HuH-7 (cell line): ENCODE results near the gene ARMC2.
"Not testable (repeated sequence)": the region's sequence is repeated elsewhere in the genome, so short reads cannot be mapped to it uniquely, and the experiment has no call there.

Experiments
- DNase-seq: peaks from one replicate; pipeline ENCODE4 v3.0.0; 2011; ENCODE audit warnings: low spot score

Gene ARMC2

GRCh38 chr6:108916026-108916686 is 67.9 kb downstream of the ARMC2 start:
- no peak for DNase-seq

- no peak for DNase-seq
These were observed 72.5 kb downstream of the ARMC2 start for GRCh38 chr6:108920751-108921150.

- DNase-seq, result no peak
These were observed 73.5 kb downstream of the ARMC2 start for GRCh38 chr6:108921547-108922361.

- DNase-seq, result no peak
These were observed 74.3 kb downstream of the ARMC2 start for GRCh38 chr6:108922499-108922898.

- no peak for DNase-seq
These were observed 79.7 kb downstream of the ARMC2 start for GRCh38 chr6:108927927-108928326.

- DNase-seq, result no peak
These were observed 80.4 kb downstream of the ARMC2 start for GRCh38 chr6:108928650-108929049.

GRCh38 chr6:108931090-108931489 is 82.9 kb downstream of the ARMC2 start:
- DNase-seq, result not testable (repeated sequence)

GRCh38 chr6:108937170-108937569 is 88.9 kb downstream of the ARMC2 start:
- no peak for DNase-seq

GRCh38 chr6:108940741-108941140 is 92.5 kb downstream of the ARMC2 start:
- no peak for DNase-seq

- no peak for DNase-seq
These were observed 93.1 kb downstream of the ARMC2 start for GRCh38 chr6:108941281-108941680.

- DNase-seq, result no peak
These were observed 93.6 kb downstream of the ARMC2 start for GRCh38 chr6:108941859-108942258.

GRCh38 chr6:108942556-108943492 is 94.6 kb downstream of the ARMC2 start:
- DNase-seq, result no peak

- no peak for DNase-seq
These were observed 95.8 kb downstream of the ARMC2 start for GRCh38 chr6:108944071-108944470.

- DNase-seq, result no peak
These were observed 96.8 kb downstream of the ARMC2 start for GRCh38 chr6:108944707-108945680.

- no peak for DNase-seq
These were observed 97.5 kb downstream of the ARMC2 start for GRCh38 chr6:108945681-108946159.

- no peak for DNase-seq
These were observed 98.5 kb downstream of the ARMC2 start for GRCh38 chr6:108946695-108947094.

- DNase-seq, result peak; percentile 55
These were observed 99.1 kb downstream of the ARMC2 start for GRCh38 chr6:108947114-108947854.

GRCh38 chr6:108948181-108948661 is 100.0 kb downstream of the ARMC2 start:
- DNase-seq, result no peak

GRCh38 chr6:108951351-108951953 is 103.2 kb downstream of the ARMC2 start:
- no peak for DNase-seq
